HG03196 (cell line): Measurements from ENCODE around the gene ALDH8A1.

Source experiments
- ATAC-seq: cut with Tn5 transposase; IDR thresholded peaks from one replicate; pipeline ENCODE4 v1.9.1; 2021; ENCODE audit not compliant: unreplicated experiment

Gene ALDH8A1

GRCh38 chr6:134949927-134950326, at the start of gene ALDH8A1:
ALDH8A1 (minus strand) TSS chr6:134950101; CDS start chr6:134950053, 48 bp downstream.
- ATAC-seq, result no peak

- ATAC-seq, result no peak
These were observed 49.2 kb upstream of the ALDH8A1 start for GRCh38 chr6:134999107-134999506.

GRCh38 chr6:134997133-134997995, 47.5 kb upstream of the ALDH8A1 start:
- ATAC-seq, result no peak

- no peak for ATAC-seq
These were observed 45.6 kb upstream of the ALDH8A1 start for GRCh38 chr6:134995536-134995935.

GRCh38 chr6:134994431-134994830, 44.5 kb upstream of the ALDH8A1 start:
- ATAC-seq, result no peak

- ATAC-seq, result no peak
These were observed 42.3 kb upstream of the ALDH8A1 start for GRCh38 chr6:134992155-134992554.

- no peak for ATAC-seq
These were observed 40.4 kb upstream of the ALDH8A1 start for GRCh38 chr6:134990262-134990661.

GRCh38 chr6:134984821-134985220, 34.9 kb upstream of the ALDH8A1 start:
- ATAC-seq, result no peak

GRCh38 chr6:134983823-134984222, 33.9 kb upstream of the ALDH8A1 start:
- ATAC-seq, result no peak

GRCh38 chr6:134982161-134982560, 32.3 kb upstream of the ALDH8A1 start:
- ATAC-seq, result no peak

- no peak for ATAC-seq
These were observed 30.9 kb upstream of the ALDH8A1 start for GRCh38 chr6:134980846-134981245.

- ATAC-seq, result peak; percentile 88
These were observed 29.2 kb upstream of the ALDH8A1 start for GRCh38 chr6:134979142-134979541.

GRCh38 chr6:134974370-134974769, 24.5 kb upstream of the ALDH8A1 start:
- ATAC-seq, result no peak

GRCh38 chr6:134967711-134968110, 17.8 kb upstream of the ALDH8A1 start:
- no peak for ATAC-seq

- ATAC-seq, result no peak
These were observed 14.7 kb upstream of the ALDH8A1 start for GRCh38 chr6:134964451-134965203.

- ATAC-seq, result no peak
These were observed 12.5 kb upstream of the ALDH8A1 start for GRCh38 chr6:134962421-134962820.

- no peak for ATAC-seq
These were observed 11.5 kb upstream of the ALDH8A1 start for GRCh38 chr6:134961366-134961765.

- ATAC-seq, result no peak
These were observed 9.7 kb upstream of the ALDH8A1 start for GRCh38 chr6:134959603-134960002.

GRCh38 chr6:134956676-134957075, 6.8 kb upstream of the ALDH8A1 start:
- ATAC-seq, result no peak

GRCh38 chr6:134956032-134956431, 6.1 kb upstream of the ALDH8A1 start:
- ATAC-seq, result no peak

GRCh38 chr6:134954272-134955000, 4.5 kb upstream of the ALDH8A1 start:
- ATAC-seq, result no peak
